NCI-H2029 treated with DMSO at 0.1 percent for 48 hours (cell line): ENCODE data around the gene CORO6.

Experiments used
- DNase-seq: peaks from one replicate; lab custom pipeline; 2025; lab: John Stamatoyannopoulos, UW

Gene CORO6

DNA sequence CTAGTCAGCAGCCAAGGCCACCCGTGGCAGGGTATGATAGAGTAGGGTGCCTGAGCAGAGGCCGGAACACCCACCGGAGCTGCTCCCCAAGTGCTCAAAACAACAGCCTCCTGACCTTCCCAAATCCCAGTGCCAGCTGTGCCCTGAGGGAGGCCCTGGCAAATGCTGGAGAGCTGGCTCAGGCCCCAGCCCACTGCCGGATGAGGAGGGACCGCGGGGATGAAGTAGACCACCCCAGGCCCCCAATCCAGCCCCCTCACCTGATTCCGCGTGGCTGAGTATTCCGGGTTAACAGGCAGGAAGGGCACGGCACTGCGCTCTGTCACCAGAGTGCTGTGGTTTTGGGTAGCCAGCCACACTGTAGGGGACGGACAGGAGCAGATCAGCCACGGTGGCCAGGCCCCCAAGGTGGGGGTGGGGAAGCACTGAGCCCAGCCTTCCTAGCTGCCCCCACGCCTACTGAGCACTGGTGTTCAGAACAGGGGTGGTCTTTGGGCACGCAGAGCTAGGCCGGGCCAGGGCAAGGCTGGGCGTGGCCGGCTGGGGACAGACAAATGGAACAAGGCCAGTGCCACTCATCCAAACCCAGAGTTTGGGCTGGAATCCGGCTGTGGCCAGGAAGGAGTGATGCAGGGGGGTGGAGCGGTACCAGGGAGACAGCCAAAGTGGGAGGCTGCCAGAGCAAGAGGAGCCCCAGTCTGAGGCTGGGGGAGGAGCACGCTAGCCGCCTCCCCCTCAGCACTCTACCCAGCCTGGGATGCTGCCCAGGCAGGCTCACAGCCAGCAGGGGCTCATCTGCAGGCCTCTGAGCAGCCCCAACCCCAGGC, 45.1 kb downstream of the CORO6 start:
- no peak for DNase-seq

DNA sequence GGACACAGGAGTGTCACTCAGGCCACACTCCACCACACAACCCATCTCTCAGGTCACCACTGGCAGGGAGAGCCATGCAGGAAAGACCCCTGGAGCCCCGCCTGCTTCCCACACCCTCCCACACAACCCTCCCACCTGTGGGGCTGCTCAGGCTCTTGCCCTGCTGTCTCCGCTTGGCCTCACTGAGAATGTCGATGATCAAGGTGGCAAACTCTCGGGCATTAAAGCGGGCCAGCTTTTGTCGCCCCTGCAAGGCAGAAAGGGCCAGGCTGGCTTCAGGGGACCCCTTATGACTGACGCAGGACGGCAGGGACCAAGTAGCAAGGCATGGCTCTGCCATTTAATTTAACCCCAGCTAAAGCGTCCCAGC, 45.7 kb downstream of the CORO6 start:
- no peak for DNase-seq

DNA sequence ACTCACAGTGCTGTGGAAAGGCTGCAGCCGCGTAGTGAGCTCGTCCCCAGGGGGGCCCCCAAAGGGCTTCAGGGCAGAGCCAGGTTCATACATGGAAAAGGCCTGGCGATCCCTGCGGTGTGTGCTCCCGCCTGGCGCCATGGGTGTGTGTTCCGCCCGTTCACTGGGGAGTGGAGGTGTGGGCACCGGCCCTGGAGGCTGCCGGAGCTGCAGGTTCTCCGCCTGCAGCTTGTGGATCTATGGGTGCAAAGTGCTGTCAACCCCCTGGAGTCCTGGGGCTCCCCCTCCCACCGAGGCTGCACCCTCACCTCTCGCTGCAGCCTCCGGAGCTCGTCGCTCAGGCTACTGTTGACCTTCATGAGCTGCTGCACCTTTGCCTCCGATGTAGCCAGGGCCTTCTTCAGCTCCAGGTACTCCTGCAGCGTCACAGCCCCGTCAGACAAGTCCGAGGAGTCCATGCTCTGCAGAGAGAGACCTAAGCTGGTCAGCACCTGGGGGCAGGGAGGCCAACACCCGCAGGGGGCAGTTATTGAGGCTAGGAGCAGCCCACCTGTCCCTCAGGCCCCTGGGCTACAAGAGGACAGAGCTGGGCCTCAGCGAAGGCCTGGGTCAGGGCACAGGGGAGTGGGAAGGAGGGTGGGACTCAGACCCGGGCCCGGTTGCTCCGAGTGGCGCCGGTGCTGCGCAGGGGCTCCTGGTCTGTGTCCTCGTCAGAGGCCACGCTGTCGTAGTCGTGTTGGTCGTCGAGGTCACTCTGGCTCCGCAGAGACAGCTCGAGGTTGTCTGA, 46.3 kb downstream of the CORO6 start:
- DNase-seq = no peak

DNA sequence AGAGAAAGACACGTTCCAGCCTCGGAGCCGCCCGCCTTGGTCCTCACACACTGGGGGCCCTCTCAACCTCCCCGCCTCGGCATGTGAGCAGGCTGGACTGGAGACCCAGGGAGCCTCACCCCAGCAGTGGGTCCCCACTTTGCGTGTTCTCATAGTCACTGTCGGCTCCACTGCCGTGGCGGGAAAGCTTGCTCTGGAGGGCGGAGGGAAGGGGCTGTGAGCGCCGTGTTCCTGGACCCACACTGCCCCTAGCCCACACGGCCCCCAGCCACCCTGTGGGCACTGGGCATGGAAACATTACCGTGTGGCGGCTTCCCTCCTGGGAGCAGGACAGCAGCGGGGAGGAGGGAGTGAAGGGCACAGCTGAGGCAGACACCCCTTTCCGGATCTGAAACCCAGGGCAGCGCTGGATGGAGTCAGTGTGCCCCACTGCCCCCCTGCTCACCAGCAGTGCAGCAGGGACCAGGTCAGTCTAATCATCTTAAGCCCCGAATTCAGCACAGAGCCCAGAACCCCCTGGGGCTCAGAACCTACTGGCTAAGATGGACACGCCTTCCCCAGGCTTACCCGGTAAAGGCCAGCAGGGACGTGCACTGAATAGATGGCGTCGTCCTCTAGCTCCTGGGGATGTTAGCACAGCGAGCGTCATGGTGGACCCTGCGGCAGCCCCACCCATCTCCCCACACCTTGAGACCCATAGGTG, 47.0 kb downstream of the CORO6 start:
- DNase-seq = no peak

GRCh38 chr17:29574732-29575510, 47.8 kb downstream of the CORO6 start:
- no peak for DNase-seq

- no peak for DNase-seq
These were observed 48.6 kb downstream of the CORO6 start for GRCh38 chr17:29573871-29574731.

- no peak for DNase-seq
These were observed 49.2 kb downstream of the CORO6 start for GRCh38 chr17:29573558-29573869.

DNA sequence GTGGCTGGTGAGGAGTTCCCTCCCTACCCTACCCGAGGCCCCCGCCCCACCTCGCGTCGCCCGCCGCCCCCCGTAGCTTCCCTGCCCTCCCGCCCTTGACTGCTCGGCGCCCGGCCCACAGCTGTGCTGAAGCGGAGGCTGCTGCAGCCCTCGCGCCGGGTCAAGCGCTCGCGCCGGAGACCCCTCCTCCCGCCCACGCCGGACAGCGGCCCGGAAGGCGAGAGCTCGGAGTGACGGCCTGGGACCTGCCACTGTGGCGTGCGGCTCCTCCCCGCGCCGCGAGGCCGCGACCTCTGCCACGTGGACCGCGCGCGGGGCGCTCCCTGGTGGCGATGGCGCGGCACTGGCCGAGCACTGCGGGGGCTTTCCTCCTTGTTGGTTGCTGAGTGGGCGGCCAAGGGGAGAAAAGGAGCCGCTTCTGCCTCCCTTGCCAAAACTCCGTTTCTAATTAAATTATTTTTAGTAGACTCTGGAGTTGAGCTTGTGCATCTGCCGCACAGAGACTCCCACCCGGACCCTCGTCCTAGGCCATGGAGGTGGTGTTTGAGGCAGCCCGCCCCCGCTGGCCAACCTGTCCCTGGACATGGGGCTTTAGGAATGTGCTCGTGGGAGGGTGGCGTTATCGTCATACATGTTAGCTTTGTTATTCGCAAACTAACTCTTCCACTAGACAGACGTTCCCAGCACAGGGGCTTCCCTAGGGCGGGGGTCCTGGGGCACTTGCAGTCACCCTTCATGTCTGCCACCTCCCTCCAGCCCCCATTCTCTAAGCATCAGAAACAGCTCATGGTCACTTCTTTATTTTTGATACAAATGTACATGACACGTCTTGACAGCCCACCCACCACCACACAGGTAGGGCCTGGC, 49.8 kb downstream of the CORO6 start:
- DNase-seq = no peak

DNA sequence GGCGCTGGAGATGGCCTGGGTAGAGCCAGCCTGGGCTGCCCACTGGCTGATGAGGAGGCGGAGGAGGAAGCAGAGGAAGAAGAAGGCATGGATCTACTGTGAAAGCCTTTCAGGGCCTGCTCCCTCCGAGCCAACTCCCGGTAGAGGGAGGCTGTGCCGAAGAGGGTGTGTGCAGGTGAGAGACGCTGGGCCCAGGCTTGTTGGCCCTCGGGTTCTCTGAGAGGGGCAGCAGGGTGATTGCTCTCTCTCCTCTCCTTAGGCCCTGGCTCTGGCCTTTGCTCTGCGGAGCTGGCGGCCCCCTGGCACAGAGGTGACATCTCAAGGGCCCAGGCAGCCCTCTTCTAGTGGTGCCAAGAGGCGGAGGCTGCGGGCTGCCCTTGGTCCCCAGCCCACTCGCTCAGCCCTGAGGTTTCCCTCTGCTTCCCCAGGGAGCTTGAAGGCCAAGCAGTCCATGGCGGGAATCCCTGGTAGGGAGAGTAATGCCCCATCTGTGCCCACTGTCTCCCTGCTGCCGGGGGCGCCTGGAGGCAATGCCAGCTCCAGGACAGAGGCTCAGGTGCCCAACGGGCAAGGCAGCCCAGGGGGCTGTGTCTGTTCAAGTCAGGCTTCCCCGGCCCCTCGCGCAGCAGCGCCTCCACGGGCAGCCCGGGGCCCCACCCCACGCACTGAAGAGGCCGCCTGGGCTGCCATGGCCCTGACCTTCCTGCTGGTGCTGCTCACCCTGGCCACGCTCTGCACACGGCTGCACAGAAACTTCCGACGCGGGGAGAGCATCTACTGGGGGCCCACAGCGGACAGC, 50.6 kb downstream of the CORO6 start:
- no peak for DNase-seq

GRCh38 chr17:29571486-29571882, 51.2 kb downstream of the CORO6 start:
- DNase-seq = no peak

DNA sequence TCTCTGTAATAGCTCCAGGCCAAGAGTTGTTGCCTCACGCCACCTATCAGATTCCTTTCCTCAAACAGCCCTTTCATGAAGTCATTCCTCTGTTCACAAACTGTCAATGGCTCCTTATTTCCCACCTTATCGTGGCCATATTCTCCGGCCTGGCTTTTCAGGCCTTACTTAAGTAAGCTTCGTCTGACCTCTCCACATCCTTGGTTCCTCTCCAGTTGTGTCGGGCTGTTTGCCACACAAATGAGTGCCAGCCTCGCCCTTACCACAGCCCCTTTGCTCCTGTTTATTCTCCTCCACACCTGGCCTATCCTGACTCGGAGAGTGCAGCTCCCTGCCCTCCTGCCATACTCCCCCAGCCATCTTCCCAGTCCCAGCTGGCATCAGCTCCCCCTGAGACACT, 52.2 kb downstream of the CORO6 start:
- DNase-seq = no peak

- DNase-seq = no peak
These were observed 53.3 kb downstream of the CORO6 start for GRCh38 chr17:29569245-29569950.

DNA sequence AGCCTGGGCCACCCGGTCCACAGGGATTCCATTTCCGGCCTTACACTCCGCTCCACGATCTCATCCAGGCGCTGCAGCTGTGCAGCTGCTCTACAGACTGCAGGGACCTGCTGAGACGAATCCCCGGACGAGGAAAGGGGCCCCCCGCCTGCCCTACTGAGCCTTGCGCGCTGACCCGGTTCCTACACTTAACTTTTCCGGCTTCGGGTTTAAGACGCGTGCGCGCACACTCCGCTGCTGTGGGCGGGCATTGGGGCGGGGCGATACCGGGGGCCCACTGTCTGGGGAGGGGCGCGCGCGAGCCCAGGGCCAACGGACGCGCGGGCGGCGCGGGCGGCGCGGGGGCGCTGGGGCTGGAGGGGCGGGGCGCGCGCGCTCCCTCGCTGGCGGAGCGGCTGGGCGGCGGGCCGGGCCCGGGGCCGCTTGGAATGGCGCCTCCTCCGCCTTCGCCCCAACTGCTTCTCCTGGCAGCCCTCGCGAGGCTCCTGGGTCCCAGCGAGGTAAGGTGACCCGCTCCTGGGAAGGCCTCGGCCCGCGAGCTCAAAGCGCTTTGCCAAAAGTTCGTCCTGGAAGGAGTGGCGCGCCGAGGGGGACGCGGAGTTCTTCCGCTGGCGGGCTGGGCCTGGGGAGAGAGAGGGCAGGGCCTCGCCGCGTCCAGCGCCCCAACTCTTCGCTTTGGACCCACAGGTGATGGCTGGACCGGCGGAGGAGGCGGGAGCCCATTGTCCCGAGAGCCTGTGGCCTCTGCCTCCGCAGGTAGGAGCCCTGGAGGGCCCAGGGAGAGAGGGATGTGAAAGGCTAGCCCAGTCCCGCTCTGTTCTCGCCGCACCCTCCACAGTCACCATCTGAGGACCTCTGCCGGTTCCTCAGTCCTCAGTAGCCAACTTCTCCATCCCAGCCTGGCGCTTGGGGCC, 54.1 kb downstream of the CORO6 start, which contains the start of gene TP53I13:
TP53I13 (plus strand) TSS at position 371 of the 914 bp plus-strand sequence; CDS start at position 429, 58 bp downstream.
- DNase-seq = no peak

- DNase-seq = no peak
These were observed 55.0 kb downstream of the CORO6 start for GRCh38 chr17:29567554-29568330.

DNA sequence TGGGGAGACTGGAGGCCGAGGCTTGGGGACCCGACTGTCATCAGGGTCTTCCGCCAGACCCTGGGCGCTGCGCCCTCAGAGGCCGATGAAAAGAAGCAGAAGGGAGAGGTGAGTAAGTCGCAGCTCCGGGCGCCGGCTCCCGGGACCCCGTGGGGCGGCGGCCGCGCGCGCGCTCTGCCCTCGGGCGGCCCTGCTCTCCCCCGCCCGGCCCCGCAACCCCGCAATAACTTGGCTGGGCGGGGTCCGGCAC, 55.5 kb downstream of the CORO6 start:
- no peak for DNase-seq

DNA sequence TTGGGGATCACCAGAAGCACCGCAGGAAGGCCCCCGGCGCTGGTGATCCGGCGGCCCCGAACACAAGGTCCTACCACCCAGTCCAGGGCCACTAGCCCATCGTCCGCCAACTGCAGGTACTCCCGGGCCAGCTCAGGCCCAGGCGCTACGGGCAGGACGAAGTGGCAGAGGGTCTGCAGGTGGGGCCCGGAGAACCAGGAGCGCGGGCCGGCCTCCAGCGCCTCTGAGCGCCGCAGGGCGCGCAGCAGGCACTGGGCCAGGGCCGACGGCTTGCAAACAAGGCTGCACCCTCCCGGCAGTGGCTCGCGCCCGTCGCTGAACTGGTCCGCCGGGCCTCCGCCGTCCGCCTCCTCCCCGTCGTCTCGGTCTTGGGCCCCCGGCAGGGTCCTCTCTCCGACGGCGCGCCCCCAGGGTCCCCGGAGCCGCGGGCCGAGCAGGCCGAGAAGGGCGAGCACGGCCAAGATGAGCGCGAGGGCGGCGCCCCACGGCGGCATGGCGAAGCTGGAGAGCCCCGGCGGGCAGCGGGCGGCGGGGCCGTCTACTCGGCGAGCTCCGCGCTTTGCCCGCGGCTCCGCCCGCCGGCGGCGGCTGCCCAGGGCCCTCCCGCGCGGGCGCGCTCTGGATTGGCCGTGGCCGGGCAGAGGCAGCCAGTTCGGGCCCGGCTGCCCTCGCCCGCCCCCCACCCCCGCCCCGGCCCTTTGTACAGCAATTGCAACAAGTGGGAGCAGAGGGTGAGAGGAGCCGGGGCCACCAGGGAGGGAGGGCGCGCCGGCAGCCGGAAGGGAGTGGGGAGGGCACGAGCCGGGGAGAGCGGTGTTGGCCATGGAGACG, 56.0 kb downstream of the CORO6 start, which contains the start of gene ABHD15:
ABHD15 (minus strand) TSS at position 565 of the 831 bp plus-strand sequence; CDS start at position 494, 71 bp downstream.
- no peak for DNase-seq
